Measurements from ENCODE around the gene KCNH6. TPM values are rescaled to one million over a fixed set of nuclear protein-coding genes. Genes with fewer than 3 reads are reported as not detected.

Gene KCNH6
- total RNA-seq, 3 donors from 2014 or later (not counting 1 experiment from before 2014, with no cell fraction given) = not detected

- WGBS (ENCODE audit: insufficient coverage) = 94% methylated on average over 36 of the region's 36 CpGs
- ATAC-seq = no peak
- no peak for DNase-seq
- Histone ChIP-seq H3K27me3 (ENCODE audit: control insufficient read depth, insufficient read depth, low read length) (no peaks in the 10 kb centered on the region), H3K4me1 (ENCODE audit: control insufficient read depth, insufficient read depth, low read length) (no peaks in the 10 kb centered on the region), H3K36me3 (ENCODE audit: control insufficient read depth, insufficient read depth, low read length) (no peaks in the 10 kb centered on the region), H3K4me3 (ENCODE audit: low read length) (no peak overlapping the region), H3K9me3 (ENCODE audit: control insufficient read depth, insufficient read depth, low read length) (no peaks in the 10 kb centered on the region), H3K27ac (ENCODE audit: low read length) (no peak overlapping the region)
- H3K27me3 Mint-ChIP-seq (ENCODE audit: low read depth in 2 of 2) = peaks cover 5 to 13% of the 10 kb centered on the region in 2 donors
- no peak for TF ChIP-seq CTCF (IDR thresholded peaks at IDR 0.05)
- H3K4me1 Mint-ChIP-seq = no peaks in the 10 kb centered on the region
- H3K27ac Mint-ChIP-seq = no peak overlapping the region
- H3K4me3 Mint-ChIP-seq = no peak overlapping the region
- intact Hi-C loops (cut with micrococcal nuclease) = no loop called here
- H3K36me3 Mint-ChIP-seq = no peaks in the 10 kb centered on the region
- H3K9me3 Mint-ChIP-seq = no peaks in the 10 kb centered on the region
These were observed 26.3 kb upstream of the KCNH6 start for GRCh38 chr17:63496663-63497400.

GRCh38 chr17:63497708-63498483 lies 25.3 kb upstream of the KCNH6 start:
- Histone ChIP-seq H3K27ac (ENCODE audit: low read length) (no peak overlapping the region), H3K27me3 (ENCODE audit: control insufficient read depth, insufficient read depth, low read length) (no peaks in the 10 kb centered on the region), H3K4me1 (ENCODE audit: control insufficient read depth, insufficient read depth, low read length) (no peaks in the 10 kb centered on the region), H3K9me3 (ENCODE audit: control insufficient read depth, insufficient read depth, low read length) (no peaks in the 10 kb centered on the region), H3K36me3 (ENCODE audit: control insufficient read depth, insufficient read depth, low read length) (no peaks in the 10 kb centered on the region), H3K4me3 (ENCODE audit: low read length) (no peak overlapping the region)
- Mint-ChIP-seq H3K4me3 (no peak overlapping the region), H3K36me3 (no peaks in the 10 kb centered on the region), H3K4me1 (no peaks in the 10 kb centered on the region), H3K9me3 (no peaks in the 10 kb centered on the region), H3K27me3 (ENCODE audit: low read depth in 2 of 2) (peaks cover 8 to 13% of the 10 kb centered on the region in 2 donors), H3K27ac (no peak overlapping the region)
- intact Hi-C loops (cut with micrococcal nuclease) = no loop called here
- ATAC-seq (no peak), DNase-seq (peak in 1 of 2 donors; percentile 26)
- no peak for TF ChIP-seq CTCF (IDR thresholded peaks at IDR 0.05)
- 89% methylated on average over 15 of the region's 16 CpGs for WGBS (ENCODE audit: insufficient coverage)

- Mint-ChIP-seq H3K36me3 (no peaks in the 10 kb centered on the region), H3K27me3 (ENCODE audit: low read depth in 2 of 2) (peaks cover 15 to 16% of the 10 kb centered on the region in 2 donors), H3K9me3 (no peaks in the 10 kb centered on the region), H3K4me1 (no peaks in the 10 kb centered on the region), H3K27ac (no peak overlapping the region), H3K4me3 (no peak overlapping the region)
- WGBS (ENCODE audit: insufficient coverage) = 92% methylated on average over 9 of the region's 9 CpGs
- no peaks in the 10 kb centered on the region for H3K4me1 ChIP-seq (ENCODE audit: control insufficient read depth, insufficient read depth, low read length)
- no peaks in the 10 kb centered on the region for H3K36me3 ChIP-seq (ENCODE audit: control insufficient read depth, insufficient read depth, low read length)
- H3K27me3 ChIP-seq (ENCODE audit: control insufficient read depth, insufficient read depth, low read length) = no peaks in the 10 kb centered on the region
- ATAC-seq (no peak), DNase-seq (no peak)
- no peak overlapping the region for H3K27ac ChIP-seq (ENCODE audit: low read length)
- TF ChIP-seq CTCF (IDR thresholded peaks at IDR 0.05) = no peak
- intact Hi-C loops (cut with micrococcal nuclease) = no loop called here
- H3K4me3 ChIP-seq (ENCODE audit: low read length) = no peak overlapping the region
- no peaks in the 10 kb centered on the region for H3K9me3 ChIP-seq (ENCODE audit: control insufficient read depth, insufficient read depth, low read length)
These were observed 24.4 kb upstream of the KCNH6 start for GRCh38 chr17:63498626-63499195.
